SH-SY5Y (cell line): Measurements from ENCODE around the gene KCNQ1OT1.

Source experiments
- GATA2 ChIP-seq: IDR thresholded peaks from 2 replicates; pipeline ENCODE4 v1.6.1; 2011; ENCODE audit warnings: mild to moderate bottlenecking, low read depth, low read length
- GATA3 ChIP-seq: IDR thresholded peaks from 2 replicates; pipeline ENCODE4 v1.6.1; 2011; ENCODE audit warnings: low read depth, mild to moderate bottlenecking, low read length, moderate library complexity

KCNQ1OT1 gene

GRCh38 chr11:2561696-2562581 is 137.9 kb downstream of the KCNQ1OT1 start:
- no peak for TF ChIP-seq GATA2
- TF ChIP-seq GATA3, result no peak

DNA sequence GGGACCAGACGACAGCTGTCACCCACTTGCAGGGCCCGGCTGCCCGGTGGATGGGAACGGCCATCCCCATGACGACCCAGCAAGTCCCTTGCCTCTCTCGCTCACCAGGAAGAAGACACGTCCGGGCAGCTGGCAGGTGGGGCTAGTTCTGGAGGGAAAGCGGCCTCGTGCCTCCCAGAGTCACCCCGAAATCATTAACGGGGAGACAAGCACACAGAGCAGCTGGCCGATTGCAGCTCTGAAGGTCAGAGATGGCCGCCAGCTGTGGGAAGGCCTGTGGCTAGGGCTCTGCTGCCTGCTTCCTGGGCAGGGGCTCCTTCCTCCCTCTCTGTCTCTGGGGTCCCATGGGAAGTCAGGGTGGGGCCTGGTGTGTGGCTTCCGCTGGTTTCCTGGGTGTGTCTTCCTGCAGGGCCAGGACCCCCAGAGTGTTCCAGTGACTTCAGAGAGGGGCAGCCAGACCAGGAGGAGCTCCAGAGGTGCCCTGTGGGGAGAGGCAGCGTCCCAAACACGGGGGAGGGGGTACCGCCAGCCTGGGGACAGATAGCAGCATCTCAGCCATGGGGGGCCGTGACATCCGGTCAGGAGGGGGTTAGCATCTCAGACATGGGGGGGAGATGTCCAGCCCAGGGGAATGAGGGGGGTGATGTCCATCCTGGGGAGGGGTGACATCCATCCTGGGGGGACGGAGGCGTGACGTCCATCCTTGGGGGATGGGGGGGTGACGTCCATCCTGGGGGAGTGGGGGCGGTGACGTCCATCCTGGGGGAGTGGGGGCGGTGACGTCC is 140.1 kb downstream of the KCNQ1OT1 start:
- TF ChIP-seq GATA3 (no peak), GATA2 (no peak)

DNA sequence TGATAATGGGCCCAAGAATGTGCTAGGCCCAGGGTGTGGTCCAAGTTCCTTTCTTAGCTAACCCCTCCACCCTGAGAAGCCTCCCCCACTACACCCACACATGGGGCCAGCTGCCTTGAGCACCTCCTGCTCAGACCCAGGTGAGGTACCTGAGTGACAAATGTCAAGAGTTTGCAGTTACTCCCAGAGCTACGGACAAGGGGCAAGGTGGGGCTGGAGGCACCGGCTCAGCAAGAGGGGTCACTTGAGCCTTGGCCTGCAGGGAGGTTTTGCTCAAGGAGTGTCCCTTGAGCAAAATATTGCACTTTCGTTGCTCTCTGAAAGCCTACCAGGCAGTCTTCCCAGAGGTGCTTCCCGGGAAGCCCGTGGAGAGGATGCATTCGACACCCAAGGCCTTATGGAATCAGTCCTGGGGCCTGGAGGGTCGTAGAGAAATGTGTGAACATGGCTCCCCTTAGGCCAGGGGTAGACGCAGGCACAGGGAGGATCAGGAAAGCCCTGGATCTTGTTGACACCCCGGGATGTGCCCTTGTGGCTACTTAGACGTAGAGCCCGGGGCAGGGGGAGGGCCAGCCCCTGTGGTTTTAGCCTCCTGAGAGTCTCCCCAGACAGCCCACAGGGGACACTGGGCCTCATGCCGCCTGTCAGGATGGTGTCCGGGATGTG is 140.8 kb downstream of the KCNQ1OT1 start:
- no peak for TF ChIP-seq GATA2
- no peak for TF ChIP-seq GATA3

DNA sequence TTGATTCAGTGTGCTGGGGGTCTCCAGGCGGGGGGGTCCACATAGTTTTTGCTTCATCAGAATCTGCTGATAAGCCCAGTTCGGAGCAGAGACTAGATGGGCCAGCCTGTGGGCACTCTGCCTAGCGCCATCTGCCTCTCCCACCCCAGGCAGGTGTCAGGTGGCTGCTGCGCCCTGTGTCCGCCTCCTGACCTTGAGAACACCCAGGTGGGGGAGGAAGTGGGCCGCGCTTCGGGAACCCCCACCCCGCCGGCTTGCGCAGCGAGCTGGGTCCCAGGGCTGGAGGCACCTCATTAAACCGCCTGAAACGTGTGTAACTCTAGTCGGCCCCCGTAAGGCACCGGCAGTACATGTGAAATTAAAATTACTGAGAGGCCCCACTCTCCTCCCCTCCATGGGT is 141.4 kb downstream of the KCNQ1OT1 start:
- no peak for TF ChIP-seq GATA3
- no peak for TF ChIP-seq GATA2
